ENCODE data around the gene ADORA1.

ADORA1 gene

GRCh38 chr1:203127666-203128430, at the start of gene ADORA1:
TSS of gene ADORA1 (plus strand) at chr1:203127726. CDS start at chr1:203128842, 1,116 bp downstream.
- DNase-seq: no peak

- DNase-seq: no peak
Observed at GRCh38 chr1:203077956-203078355, 49.6 kb upstream of the ADORA1 start.

- DNase-seq: no peak
Observed at GRCh38 chr1:203078478-203078877, 49.0 kb upstream of the ADORA1 start.

GRCh38 chr1:203080456-203080855, 47.1 kb upstream of the ADORA1 start:
- no peak for DNase-seq

GRCh38 chr1:203081465-203082230, 45.9 kb upstream of the ADORA1 start:
- no peak for DNase-seq

GRCh38 chr1:203082231-203082505, 45.4 kb upstream of the ADORA1 start:
- DNase-seq: no peak

- no peak for DNase-seq
Observed at GRCh38 chr1:203082571-203083462, 44.7 kb upstream of the ADORA1 start.

- no peak for DNase-seq
Observed at GRCh38 chr1:203083463-203083921, 44.0 kb upstream of the ADORA1 start.

GRCh38 chr1:203084588-203085527, 42.7 kb upstream of the ADORA1 start:
- DNase-seq: no peak

GRCh38 chr1:203085528-203086406, 41.8 kb upstream of the ADORA1 start, which contains the start of gene MYOG:
TSS of gene MYOG (minus strand) at chr1:203086012. CDS start at chr1:203085961, 51 bp downstream.
- DNase-seq: no peak

- no peak for DNase-seq
Observed at GRCh38 chr1:203086992-203087763, 40.3 kb upstream of the ADORA1 start.

GRCh38 chr1:203088441-203088840, 39.1 kb upstream of the ADORA1 start:
- no peak for DNase-seq

- DNase-seq: no peak
Observed at GRCh38 chr1:203089001-203089650, 38.4 kb upstream of the ADORA1 start.

GRCh38 chr1:203089651-203090045, 37.9 kb upstream of the ADORA1 start:
- DNase-seq: no peak

- DNase-seq: no peak
Observed at GRCh38 chr1:203090421-203091198, 36.9 kb upstream of the ADORA1 start.

- DNase-seq: no peak
Observed at GRCh38 chr1:203091199-203091477, 36.4 kb upstream of the ADORA1 start.

GRCh38 chr1:203091761-203092330, 35.7 kb upstream of the ADORA1 start:
- no peak for DNase-seq

- no peak for DNase-seq
Observed at GRCh38 chr1:203093754-203094410, 33.6 kb upstream of the ADORA1 start.
